HG03571 (cell line): ENCODE data around the gene EIF4B.
"Not testable (repeated sequence)": the region's sequence is repeated elsewhere in the genome, so short reads cannot be mapped to it uniquely, and the experiment has no call there.

Source experiments
- ATAC-seq: cut with Tn5 transposase; IDR thresholded peaks from one replicate; pipeline ENCODE4 v1.9.1; 2021; ENCODE audit not compliant: unreplicated experiment

EIF4B gene

DNA sequence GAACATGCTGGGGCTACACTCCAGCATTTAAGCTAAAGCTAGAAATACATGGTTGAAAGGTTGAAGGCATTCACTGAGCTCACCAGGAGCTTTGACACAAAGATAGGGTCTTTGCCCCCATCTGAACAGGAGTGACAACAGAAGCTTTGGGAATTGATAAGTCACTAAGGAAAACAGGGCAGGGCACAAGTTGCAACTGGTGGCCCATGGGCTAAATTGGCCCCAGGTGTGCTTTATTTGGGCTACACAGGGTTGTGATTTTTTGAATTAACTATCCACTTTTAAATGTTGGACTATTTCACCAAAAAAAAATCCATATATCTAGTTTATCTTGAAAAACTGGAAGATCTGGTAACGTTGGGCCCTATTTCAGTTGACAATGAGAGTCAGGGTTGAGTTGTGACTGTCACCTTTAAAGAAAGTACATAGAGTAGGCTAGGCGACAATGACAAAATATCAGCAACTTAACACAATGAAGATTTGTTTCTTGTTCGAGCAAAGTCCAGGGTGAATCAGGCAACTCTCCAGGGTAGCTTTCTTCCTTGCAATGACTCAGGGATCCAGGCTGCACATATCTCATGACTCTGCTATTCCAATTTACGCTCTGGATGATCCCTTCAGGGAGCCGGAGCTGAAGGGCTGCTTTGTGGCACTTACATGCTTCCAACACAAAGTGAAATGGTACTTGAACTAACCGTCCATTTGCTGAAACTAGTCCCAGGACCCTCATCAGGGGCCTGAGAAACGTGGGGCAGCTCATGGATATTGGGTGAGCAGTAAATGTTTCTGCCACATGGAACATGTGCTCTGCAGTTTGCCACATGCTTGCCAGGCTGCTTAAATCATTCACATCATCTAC, 13.3 kb upstream of the EIF4B start:
- no peak for ATAC-seq

DNA sequence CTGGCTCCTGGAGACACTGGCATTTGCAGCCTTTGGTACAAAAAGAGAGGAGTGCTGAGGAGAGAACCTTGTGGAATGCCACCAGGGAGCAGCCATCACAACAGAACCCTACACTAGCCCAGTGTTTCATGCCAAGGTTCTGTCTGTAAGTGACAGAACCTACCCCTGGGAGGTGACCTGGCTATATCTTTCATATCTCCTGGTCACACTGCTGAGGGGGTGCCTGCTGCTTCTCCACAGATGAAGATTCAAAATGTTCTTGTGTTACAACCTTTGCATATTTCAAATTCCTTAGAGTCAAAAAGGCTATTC, 12.7 kb upstream of the EIF4B start:
- ATAC-seq = no peak

DNA sequence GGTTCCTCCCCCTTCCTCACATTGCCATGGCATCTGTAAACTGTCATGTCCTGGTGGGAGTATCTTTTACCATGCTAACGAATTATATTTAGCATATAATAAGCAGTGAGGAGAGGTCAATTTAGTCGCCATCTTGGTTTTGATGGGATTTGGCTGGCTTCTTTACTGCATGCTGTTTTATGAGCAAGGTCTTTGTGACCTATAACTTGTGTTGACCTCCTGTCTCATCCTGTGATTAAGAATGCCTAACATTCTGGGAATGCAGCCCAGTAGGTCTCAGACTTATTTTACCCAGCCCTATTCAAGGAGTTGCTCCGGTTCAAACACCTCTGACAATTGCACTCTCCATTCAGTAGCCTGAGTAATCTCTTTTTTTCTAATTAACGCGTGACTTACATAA, 2.1 kb upstream of the EIF4B start:
- ATAC-seq = no peak

DNA sequence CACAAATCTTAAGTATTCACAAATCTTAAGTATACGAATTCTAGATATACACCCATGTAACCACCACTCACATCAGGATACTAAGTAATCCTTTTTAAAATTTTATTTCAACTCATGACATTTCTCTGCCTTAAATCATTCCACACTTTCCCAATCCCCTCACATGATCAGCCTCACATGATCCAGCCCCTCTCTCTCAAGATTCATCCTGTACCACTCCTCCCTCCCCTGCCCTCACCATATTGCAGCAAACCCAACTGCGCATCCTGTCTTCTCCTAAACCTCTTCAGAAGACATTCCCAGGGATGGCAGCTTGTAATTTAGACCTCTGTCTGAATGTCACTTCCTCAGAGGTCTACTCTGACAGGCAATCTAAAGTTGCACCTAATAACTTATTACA, 1.7 kb upstream of the EIF4B start:
- no peak for ATAC-seq

DNA sequence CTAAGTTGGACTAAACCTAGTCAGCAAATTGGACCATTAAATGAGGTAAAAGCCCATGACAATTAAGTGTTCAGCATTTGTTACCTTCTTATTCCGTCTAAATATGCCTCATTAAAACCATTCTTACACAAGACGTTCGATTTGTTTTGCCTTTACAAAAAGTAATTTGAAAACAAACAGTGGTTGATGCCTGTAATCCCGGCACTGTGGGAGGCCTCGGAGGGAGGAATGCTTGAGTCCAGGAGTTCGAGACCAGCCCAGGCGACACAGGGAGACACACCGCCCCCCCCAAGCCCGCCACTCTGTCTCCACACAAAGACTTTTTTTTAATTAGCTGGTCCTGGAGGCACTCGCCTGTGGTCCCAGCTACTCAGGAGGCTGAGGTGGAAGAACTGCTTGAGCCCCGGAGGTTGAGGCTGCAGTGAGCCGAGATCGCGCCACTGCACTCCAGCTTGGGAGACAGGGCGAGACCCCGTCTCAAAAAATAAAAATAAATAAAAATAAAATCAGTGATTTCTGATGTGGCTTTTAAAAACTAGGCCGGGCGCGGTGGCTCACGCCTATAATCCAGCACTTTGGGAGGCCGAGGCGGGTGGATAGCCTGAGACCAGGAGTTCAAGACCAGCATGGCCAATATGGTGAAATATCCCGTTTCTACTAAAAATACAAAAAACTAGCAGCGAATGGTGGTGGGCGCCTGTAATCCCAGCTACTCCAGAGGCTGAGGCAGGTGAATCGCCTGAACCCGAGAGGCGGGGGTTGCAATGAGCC, 856 bp upstream of the EIF4B start:
- ATAC-seq = no peak

DNA sequence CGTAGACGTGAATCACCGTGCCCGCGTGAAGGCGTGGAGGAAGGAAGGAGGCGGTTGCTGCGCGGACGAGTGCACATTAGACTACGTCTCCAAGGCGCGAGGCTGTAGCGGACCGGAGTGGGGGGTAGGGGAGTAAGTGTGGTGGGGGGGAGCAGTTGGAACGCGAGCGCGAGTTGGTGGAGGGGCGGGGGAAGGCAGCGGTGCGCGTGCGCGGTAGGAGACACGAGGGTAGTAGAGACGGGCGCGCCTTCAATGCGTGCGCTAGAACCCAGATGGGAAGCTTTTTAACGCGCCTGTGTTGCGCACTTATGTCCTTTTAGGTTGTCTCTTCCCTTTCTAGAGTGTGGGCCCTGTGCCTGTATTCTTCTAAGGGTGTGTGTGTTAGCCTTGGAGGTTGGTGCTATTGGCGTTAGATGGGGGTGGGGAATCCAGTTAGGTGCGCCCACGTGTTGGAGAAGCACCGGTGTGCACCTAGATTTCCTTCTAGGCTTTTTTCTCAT, 604 bp downstream of the EIF4B start:
- no peak for ATAC-seq

DNA sequence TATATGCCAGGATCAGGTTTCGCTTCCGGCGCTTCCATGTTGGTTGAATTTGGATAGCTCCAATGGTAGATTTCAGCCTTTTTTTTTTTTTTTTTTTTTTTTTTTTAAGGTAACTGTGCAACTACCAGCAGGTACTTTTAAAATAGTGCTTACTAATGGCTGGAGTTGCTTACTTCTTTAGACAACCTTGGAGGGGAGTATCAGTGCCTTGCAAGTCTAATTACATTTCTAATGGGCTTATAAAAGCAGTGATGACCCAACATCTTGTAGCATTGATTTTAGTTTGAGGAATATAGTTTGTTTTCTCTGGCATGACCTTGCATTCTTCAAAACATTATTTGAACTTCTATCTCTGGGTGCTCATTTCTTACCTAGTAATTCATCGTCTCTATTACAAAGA, 1.1 kb downstream of the EIF4B start:
- no peak for ATAC-seq

DNA sequence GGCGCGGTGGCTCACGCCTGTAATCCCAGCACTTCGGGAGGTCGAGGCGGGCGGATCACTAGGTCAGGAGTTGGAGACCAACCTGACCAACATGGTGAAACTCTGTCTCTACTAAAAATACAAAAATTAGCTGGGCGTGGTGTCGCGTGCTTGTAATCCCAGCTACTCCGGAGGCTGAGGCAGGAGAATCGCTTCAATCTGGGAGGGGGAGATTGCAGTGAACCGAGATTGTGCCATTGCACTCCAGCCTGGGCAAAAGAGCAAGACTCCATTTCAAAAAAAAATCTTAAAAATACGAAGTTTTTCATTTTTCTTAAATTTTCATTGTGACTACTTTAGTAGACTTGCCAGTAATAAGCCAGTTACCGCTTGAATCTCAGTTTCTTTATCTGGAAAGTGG, 2.5 kb downstream of the EIF4B start:
- ATAC-seq = not testable (repeated sequence)

DNA sequence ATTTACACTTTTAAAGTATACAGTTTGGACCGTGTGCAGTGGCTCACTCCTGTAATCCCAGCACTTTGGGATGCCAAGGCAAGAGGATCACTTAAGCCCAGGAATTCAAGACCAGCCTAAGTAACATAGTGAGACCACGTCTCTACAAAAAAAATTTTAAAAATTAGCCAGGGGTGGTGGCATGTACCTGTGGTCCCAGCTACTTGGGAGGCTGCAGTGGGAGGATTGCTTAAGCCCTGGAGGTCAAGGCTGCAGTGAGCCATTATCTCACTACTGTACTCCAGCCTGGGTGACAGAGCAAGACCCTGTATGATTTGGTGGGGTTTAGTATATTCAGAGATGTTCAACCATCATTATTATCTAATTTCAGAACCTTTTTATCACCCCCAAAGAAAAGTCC, 4.7 kb downstream of the EIF4B start:
- ATAC-seq = no peak

DNA sequence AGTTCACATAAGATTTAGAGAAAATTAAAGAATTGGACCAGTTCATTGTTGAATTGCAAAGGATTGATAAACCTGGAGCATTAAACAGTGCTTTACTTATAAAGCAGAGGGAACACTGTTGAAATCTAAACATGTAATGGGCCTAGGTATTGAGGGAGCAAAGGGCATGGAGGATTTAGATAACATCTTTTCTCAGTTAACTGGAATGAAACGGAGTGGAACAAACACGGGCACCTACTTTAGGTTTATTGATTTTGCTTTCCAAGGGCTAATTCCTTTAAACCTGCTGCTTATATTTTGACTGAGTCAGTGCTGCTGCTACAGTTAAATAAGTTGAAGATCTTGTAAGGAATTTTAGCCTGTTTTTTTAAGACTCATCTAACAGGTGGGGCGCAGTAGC, 5.6 kb downstream of the EIF4B start:
- ATAC-seq = no peak

DNA sequence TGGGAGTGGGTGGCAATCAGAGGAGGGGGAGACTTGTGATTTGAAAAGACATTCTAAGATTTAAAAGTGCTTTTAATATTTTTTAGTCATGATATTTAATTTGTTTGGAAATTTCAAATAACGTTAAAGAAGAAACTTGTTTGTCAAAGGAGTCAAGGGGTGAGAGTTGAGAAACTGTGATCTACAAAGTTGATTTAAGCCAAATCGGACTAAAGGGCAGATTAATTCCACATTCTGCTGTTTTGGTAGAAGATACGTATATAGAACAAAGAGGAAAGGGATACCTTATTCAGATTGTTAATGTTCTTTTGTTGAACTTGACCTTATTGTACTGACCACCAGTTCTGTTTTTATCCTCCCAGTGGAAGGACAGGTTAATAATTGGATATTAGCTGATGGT, 6.7 kb downstream of the EIF4B start:
- no peak for ATAC-seq

DNA sequence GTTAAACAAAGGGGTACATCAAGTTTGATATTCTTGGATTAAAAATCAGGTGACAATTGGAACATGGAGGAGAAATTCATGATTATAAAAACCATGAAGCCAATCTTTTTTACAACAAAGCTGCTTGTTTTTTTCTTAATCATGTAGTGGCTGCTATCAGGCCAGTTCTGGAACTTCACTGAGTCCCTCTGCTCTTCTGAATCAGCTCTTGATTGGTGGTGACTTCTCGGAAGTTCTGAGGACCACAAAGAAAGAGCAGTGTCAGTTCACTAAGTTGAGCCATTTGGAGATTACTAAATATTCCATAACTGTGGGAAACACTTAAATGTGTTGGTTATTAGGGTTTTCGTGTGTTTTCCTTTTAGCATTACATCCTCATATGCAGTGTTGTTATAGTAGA, 8.5 kb downstream of the EIF4B start:
- no peak for ATAC-seq

DNA sequence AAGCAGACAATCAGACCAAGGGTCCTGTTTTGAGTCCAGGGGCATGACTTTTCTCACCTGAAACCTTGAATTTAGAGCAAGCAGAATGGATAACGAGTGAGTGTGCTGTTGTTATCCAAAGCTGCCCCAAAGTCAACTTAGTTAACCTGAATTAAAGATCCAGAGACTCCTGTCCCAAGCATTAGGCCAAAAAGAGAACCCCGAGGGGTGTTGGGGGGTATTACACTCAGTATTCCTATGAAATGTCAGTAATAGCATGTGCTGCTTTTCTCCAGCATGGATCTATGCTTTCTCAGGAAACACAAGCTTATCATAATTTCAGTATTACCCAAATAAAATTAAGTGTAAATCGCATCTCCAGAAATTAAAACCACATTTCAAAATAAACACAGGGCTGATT, 19.0 kb downstream of the EIF4B start:
- ATAC-seq = no peak

DNA sequence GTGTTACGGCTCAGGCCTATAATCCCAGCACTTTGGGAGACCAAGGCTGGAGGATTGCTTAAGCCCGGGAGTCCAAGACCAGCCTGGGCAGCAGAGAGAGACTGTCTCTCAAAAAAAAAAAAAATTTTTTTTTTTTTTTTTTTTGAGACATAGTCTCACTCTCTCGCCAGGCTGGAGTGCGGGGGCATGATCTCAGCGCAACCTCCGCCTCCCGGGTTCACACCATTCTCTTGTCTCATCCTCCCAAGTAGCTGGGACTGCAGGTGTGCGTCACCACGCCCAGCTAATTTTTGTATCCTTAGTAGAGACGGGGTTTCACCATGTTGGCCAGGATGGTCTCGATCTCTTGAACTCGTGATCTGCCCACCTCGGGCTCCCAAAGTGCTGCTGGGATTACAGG, 20.8 kb downstream of the EIF4B start:
- not testable (repeated sequence) for ATAC-seq

DNA sequence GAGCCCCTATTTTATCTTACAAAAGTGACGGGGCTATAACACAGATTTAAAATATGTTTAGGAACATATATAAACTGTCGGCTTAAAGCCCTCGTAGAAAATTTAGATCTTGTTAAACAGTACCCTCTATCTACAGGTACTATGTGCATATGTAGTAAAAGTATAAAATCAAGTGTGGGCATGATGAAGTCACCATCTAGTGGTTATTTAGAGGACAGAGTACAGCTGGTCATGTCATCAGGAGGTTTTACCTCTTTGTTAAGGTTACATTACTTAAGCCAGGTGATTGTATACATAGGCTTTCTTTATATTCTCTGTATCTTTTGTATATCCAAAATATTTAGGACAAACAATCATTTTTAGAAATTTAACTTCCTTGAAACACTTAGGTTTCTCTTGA, 25.4 kb downstream of the EIF4B start:
- no peak for ATAC-seq

DNA sequence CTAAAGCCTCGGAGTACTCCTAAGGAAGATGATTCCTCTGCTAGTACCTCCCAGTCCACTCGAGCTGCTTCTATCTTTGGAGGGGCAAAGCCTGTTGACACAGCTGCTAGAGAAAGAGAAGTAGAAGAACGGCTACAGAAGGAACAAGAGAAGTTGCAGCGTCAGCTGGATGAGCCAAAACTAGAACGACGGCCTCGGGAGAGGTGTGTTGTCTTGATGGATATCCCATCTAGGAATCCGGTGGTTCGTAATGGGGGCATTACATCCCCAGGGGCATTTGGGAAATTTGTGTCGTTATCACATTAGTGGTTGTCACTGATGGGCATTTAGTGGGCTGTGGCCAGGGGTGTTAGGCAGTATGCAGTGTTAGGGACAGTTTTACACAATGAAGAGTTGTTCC, 27.6 kb downstream of the EIF4B start:
- ATAC-seq = not testable (repeated sequence)

DNA sequence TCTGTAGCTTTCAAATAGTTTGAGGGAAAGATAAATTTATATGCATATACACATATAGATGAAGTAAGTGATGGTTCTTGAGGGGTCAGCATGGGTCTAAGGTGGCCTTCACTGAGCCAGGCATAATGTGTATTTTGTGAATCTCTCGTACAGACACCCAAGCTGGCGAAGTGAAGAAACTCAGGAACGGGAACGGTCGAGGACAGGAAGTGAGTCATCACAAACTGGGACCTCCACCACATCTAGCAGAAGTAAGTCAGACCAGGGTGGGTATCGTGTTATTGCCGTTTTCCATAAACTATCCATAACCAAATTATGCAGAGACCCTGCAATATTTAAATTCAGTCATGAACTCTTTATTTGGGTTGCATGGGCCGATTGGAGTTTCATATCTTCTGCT, 28.2 kb downstream of the EIF4B start:
- ATAC-seq = no peak

DNA sequence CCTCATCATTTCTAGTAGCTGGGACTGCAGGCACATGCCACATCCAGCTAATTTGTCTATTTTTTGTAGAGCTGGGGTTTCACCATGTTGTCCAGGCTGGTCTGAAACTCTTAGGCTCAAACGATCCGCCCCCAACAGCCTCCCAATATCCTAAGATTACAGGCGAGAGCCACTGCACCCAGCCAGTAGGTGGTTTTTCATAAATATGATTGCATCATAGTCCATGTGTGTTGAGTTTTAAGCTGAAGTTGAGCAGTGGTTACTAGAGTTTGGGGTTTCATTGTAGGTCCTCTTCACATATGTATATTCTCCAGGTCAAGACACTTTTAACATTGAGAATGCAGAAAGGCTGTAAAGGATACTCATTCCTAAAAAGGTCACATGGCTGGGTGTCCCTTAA, 30.5 kb downstream of the EIF4B start:
- no peak for ATAC-seq

DNA sequence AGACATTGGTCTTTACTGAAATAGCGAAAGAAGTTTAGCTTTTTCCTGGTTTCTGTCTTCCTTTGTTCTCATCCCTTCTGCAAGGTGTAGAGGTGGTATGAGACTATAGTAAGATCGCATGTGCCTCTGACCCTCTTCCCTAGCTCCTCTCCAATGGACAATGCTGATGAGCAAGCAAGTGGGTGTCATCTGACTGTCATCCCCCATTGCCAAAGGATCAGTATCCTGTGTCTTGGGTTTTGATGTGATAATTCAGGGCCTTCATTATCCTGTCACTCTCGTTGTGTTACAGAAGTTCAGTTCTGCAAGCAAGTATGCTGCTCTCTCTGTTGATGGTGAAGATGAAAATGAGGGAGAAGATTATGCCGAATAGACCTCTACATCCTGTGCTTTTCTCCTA, 33.6 kb downstream of the EIF4B start:
- ATAC-seq = no peak

DNA sequence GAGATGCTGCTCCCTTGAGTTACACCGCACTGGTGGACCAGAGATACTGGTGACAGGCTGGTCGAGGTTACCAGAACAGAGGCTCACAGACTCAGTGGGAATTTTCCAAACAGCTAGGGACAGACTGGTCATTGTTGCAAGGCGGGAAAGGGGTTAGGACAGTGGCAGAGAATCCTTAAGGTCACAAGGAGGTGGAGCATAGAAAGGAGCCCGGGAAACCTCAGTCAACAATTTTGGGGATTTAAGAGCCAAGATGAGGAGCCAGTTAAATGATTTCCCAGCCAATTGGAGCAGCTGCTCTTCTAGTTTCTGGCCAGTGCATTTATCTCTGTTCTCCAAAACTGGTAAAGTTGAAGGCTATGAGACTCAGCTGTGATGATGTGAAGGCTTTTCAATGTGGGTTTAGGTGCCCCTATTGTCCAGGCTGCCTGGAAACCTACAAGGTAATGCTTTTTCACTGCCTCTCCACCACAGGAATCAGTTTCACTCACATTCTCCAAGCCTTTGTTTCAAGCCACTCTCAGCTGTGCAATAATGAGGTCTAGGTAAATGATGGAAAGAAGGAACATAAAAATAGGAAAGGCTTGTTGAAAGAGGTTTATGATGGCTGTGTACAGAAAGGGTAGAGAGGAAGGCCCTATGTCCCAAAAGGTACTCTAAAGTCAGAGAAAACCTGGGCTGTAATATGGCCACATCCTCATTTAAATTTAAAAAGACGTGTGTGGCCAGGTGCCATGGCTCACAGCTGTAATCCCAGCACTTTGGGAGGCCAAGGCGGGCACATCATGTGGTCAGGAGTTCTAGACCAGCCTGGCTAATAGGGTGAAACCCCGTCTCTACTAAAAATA, 36.6 kb downstream of the EIF4B start:
- ATAC-seq = no peak

DNA sequence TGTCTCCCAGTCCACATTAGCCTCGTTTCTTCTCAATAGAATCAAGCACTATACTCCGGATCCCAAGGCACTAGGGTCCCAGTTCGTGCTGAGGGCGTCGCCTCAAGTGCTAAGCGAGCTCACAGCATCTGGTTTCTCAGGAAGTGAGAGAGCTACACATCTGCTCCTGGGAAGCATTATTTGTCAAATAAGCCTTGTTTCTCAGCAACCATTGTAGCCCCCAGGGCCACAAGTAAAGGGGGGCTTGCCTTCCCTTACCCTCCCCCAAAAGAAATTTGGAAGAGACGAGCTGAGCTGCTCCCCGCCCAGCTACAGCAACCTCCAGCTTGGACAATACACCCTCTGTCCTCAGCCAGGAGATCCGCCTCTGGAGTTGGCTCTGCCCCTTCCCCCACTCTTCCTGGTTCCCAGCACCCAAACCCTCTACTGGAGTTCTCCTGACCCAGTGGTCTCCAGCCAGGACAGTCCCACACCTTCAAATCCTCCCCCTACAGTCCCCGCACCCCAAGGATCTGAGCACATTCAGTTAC, 37.9 kb downstream of the EIF4B start:
- ATAC-seq = no peak
